Measurements from ENCODE around the gene MAPK9.
"Not testable (repeated sequence)": the region's sequence is repeated elsewhere in the genome, so short reads cannot be mapped to it uniquely, and the experiment has no call there.

The MAPK9 gene

GRCh38 chr5:180235077-180235476 is 56.8 kb downstream of the MAPK9 start:
- DNase-seq (ENCODE audit: low read depth in 2 of 2) = no peak

DNA sequence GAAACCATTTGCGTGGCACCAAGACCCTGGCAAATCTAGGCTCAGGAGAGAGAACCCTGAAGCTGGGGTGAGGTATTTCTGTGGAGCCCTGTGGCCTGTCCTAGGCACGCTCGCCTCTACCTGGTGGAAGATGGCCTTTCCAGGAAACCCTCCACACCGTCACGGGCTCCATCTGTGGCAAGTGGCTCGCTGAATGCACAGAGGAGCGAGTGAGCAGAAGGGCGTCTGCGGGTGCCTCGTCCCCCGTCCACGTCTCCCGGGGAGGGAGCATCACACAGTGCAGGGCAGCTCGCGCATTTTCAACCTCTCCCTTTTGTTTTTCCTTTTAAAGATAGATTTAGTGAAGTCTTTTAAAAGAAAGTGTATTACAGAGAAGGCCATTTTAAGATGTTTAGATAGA is 57.6 kb downstream of the MAPK9 start:
- DNase-seq (ENCODE audit: low read depth in 2 of 2) = no peak

DNA sequence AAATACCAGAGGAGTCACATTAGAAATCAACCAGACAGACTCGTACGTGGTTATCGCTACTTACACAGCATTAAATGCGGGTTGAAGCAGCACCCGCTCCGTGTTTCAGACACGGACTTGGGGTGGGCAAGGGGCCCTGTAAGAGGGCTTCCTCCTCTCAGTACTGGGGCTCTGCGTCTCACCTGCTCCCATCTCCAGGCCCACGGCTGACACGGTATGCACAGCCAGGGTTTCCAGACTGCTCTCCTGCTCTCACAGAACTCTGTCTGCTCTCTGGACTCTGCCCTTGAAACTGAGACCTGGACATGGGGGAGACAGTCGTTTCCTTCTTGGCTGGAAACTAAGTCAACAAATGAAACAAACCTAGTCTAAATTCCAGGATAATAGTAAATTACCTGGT is 58.2 kb downstream of the MAPK9 start:
- no peak for DNase-seq (ENCODE audit: low read depth in 2 of 2)

DNA sequence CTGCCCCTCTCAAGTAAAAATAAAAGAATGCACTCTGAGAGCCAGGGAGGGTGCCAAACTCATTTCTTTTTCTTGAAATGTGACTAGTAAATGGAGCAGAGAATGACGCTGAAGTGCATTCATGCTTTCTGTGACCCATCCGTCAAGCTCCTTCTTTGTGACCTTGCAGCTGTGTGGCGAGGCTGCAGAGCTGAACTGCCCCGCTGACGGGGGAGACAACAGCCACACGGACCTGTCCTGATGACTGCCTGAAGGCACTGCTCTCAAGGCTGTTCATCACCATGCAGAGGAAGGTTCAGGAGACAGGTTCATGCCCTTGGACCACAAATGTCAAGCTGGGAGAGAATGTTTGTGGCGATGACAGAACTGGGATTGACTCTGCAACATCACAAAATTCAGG is 61.9 kb downstream of the MAPK9 start:
- DNase-seq (ENCODE audit: low read depth in 2 of 2) = no peak

GRCh38 chr5:180222056-180222455 is 69.8 kb downstream of the MAPK9 start:
- no peak for DNase-seq (ENCODE audit: low read depth in 2 of 2)

DNA sequence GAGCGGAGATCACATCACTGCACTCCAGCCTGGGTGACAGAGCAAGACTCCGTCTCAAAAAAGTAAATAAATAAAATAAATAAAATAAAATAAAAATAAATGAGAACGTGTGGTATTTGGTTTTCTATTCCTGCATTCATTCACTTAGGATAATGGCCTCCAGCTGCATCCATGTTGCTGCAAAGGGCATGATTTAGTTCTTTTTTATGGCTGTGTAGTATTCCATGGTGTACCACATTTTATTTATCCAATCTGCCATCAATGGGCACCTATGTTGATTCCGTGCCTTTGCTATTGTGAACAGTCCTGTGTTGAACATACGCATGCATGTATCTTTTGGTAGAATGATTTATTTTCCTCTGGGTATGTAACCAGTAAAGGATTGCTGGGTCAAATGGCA is 74.1 kb downstream of the MAPK9 start:
- no peak for DNase-seq (ENCODE audit: low read depth in 2 of 2)

DNA sequence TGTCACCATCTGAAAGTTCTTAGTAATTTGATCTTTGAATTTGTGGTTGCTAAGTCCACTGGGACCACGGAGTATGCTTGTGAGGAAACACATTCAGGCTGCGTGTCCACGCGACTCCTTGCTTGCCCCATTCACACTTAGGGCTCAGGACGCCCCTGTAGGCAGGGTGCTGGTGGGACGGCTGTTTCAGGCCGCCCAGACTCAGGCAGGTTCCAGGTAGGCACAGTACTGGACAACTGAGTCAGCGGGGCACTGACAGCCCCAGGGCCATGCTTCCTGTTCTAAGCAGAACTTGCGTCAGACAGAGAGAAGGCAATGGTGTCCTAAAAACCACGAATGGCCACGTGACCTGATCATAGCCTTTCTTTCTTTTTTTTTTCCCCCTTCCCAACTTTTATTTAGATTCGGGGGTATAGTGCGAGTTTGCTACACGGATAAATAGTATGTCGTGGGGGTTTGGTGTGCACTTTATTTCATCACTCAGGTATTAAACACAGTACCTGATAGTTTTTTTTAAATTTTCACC is 75.2 kb downstream of the MAPK9 start:
- DNase-seq (ENCODE audit: low read depth in 2 of 2) = no peak

- DNase-seq (ENCODE audit: low read depth in 2 of 2) = no peak
Observed at GRCh38 chr5:180215783-180216630, 75.9 kb downstream of the MAPK9 start.

GRCh38 chr5:180214870-180215770 is 76.8 kb downstream of the MAPK9 start:
- no peak for DNase-seq (ENCODE audit: low read depth in 2 of 2)

GRCh38 chr5:180213657-180214207 is 78.2 kb downstream of the MAPK9 start:
- no peak for DNase-seq (ENCODE audit: low read depth in 2 of 2)

DNA sequence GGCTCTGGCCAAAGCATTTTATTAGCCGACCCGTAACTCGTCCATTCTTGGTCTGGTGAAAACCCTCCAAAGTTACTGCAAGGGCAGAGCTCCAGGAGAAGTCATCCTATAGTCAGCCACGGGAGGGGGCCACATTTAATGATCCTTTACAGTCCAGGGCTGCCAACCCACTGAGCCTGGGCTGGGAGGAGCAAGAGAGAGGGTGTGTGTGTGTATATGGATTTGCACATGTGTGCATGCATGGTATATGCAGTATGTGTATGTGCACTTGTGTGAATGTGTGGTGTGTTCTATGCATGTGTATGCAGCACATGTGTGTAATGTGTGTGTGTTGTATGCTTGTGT is 78.7 kb downstream of the MAPK9 start:
- no peak for DNase-seq (ENCODE audit: low read depth in 2 of 2)

DNA sequence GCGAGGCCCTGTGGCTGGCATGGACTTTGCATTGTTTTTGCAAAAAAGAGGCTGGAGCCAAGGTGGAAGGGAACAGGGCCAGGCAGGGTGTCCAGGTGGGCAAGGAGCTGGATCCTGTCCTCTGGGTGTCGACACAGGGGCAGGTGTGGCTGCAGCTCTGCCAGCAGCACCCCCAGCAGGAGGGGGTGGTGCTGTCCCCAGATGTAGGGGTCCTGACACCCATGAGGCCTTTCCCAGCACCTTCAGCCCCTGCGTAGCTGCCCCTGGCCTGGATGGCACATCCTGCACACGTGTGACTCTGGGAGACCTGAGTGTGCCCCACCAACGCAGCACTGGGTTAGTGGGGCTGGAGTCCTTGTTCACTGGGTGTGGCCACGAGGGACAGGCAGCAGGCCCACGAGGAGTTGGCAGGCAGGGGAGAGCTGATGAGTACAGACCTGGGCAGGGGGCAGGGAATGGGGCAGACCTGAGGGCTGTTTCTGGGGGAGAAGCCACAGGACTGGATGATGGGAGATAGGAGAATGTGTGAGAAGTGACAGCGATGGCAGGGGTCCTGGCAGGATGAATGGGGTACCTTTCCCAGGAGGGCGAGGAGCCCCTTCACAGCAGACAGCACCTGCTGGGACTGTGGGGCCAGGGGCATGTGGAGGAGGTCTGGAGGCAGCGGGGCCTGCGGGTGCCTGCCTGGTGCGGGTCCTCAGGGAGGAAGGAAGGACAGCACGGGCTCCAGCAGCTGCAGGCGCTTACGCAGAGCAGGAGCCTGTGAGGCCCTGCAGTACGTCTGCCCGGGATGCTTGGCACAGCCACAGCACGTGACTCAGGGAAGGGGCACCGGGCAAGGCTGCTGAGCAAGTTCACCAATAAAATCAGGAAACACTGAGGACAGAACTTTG is 79.3 kb downstream of the MAPK9 start:
- DNase-seq (ENCODE audit: low read depth in 2 of 2) = no peak

DNA sequence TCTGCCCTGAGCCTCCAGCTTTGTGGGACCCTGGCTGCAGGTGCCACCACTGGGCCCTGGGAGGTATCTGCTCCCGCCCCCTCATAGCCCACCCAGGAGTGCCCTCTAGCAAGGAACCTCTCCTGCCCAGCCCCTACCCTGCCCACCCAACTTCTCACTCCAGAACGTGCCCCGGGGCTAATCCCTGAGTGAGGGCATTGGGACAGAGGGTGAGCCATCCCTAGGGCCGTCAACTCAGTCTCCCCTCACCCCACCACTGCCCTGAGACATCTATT is 80.2 kb downstream of the MAPK9 start:
- DNase-seq (ENCODE audit: low read depth in 2 of 2) = no peak

- DNase-seq (ENCODE audit: low read depth in 2 of 2) = no peak
Observed at GRCh38 chr5:180210961-180211760, 80.7 kb downstream of the MAPK9 start.

- DNase-seq (ENCODE audit: low read depth in 2 of 2) = not testable (repeated sequence)
Observed at GRCh38 chr5:180210077-180210476, 81.8 kb downstream of the MAPK9 start.

GRCh38 chr5:180209137-180209581 is 82.7 kb downstream of the MAPK9 start, which contains the start of gene RASGEF1C:
RASGEF1C (minus strand) TSS chr5:180209211; CDS start chr5:180138052, 71,159 bp downstream.
- DNase-seq (ENCODE audit: low read depth in 2 of 2) = peak; percentile 49 to 73

GRCh38 chr5:180208435-180209081 is 83.3 kb downstream of the MAPK9 start:
- DNase-seq (ENCODE audit: low read depth in 2 of 2) = no peak

DNA sequence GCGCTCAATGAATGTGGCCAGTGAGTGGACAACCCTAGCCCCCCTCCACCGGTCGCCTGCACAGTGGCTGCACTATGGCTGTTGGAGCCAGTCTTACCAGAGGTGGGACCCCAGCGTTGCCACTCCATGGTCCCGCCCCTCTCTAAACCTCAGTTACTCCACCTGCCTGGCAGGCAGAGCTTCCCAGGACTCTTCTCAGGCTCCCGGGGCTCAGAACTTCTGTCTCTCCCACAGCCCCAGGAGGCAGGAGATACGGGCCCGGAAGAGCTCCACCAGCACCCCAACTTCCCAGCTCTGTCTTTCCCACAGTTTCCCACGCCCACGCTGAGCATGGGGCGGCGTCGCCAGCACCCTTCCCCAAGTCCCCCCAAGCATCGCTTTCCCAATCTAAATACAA is 83.8 kb downstream of the MAPK9 start:
- DNase-seq (ENCODE audit: low read depth in 2 of 2) = no peak

DNA sequence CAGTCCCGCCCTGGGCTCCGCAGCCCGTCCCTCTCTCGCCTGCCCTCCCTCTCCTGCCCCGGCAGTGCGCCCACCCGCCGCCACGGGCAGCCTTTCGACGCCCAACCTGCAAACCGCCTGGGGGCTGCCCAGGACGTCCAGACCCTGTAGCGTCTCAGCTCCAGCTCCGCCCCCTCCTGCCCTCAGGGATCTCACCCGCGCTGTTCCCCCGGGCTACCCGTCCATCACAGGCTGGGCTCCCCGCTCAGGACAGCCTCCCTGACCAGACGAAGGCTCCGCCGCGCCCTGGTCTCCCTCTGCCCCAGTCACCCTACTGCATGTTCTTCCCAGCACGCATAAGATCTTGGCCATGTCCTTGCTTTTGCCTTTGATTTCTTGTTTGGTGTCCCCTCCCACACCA is 84.3 kb downstream of the MAPK9 start:
- DNase-seq (ENCODE audit: low read depth in 2 of 2) = no peak

DNA sequence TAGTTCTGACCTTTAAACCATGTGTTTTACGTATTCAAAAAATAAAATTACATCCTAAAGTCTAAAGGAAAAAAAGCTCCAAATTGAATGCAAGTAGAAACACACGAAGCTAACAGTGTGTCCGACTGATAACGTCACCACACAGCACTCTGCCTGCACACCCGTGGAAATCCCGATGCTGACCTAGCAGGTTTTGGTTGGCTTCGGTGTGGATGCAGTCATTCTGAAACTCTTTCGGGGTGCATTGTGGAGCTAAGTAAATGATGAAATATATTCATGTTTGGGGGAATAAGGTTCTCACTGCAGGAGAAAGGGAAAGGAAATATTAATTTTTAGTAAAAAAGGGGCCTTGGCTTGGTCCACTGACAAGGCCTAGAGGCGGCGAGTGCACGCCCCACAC is 84.9 kb downstream of the MAPK9 start:
- no peak for DNase-seq (ENCODE audit: low read depth in 2 of 2)
